ENCODE data around the gene RARA.

The RARA gene

DNA sequence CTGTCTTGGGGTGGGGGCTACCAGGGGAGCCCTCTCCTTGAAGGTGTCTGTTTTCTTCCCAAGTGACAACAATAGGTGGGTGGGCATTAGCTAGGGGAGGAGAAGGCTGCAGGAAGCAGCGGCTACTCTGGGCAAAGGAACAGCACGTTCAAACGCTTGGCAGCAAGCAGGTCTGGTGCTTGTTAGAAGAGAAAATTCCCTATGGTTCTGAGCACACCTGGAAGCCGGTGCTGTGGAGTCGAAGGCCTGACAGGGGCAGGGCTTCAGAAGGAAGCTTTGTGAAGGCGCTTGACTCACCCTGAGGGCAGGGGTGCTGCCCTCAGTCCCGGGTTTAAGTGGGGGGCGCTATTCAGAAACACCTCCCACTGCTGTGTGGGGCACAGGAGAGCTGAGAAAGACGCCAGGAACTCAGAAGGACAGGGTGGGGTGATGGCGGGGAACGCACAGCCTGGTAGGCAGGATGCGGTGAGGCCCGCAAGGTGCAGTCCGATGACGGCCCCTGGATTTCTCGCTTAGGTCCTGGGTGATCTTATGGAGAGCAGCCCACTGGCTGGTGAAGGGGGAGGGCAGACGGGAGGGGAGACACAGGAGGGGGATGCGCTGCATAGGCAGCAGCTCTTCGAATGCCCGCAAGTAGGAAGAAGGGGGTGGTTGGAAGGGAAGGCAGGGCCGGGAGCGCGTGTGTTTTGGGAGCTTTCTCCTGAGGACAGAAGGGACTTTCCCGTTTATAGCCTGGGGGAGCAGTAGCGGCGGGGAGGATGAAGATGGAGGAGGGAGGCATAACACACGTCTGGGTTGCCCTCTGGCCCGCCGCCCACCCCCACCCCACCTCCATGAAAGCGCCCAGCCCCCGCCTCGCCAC, 52.3 kb downstream of the RARA start:
- TF ChIP-seq, protein P1, sequence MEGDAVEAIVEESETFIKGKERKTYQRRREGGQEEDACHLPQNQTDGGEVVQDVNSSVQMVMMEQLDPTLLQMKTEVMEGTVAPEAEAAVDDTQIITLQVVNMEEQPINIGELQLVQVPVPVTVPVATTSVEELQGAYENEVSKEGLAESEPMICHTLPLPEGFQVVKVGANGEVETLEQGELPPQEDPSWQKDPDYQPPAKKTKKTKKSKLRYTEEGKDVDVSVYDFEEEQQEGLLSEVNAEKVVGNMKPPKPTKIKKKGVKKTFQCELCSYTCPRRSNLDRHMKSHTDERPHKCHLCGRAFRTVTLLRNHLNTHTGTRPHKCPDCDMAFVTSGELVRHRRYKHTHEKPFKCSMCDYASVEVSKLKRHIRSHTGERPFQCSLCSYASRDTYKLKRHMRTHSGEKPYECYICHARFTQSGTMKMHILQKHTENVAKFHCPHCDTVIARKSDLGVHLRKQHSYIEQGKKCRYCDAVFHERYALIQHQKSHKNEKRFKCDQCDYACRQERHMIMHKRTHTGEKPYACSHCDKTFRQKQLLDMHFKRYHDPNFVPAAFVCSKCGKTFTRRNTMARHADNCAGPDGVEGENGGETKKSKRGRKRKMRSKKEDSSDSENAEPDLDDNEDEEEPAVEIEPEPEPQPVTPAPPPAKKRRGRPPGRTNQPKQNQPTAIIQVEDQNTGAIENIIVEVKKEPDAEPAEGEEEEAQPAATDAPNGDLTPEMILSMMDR (IDR thresholded peaks at IDR 0.05; ENCODE audit: insufficient read depth, low read depth, low read length, missing control alignments), result no peak
- H3K4me3 ChIP-seq (ENCODE audit: low read length), result no peak overlapping the region
- no peak for DNase-seq (ENCODE audit: low read depth)

DNA sequence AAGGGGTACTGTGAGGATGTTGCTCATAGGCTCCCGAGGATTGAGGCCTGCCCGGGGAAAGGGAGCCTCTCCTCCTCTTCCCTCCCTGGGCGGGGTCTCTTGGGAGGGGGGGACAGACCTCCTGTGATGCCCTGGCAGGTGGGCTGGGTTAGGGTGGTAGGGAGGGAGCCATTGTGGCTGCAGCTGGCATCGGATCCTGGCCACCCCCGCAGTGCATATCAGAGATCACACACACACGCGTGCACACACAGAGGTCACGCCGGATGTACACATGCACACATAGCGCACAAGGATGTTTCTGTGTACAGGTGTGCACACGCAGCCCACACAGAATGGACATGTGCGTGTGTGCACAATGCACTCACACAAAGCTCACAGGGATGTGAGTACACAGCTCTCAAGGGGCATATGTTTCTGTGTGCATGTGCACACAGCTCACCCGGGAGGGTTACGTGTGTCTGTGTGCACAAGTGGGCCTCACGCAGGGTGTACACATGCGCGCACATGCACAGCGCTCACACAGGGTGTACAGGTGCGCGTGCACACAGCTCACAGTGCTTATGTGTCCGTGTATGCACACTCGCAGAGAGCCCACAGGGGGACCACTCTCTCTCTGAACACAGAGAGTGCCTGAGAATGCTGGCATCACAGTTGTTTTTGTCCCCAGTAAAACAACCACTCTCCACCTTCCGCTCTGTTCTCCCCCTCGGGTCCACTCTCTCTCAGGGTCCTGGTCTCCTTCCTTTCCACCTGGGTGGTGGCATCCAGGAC, 53.1 kb downstream of the RARA start:
- peak overlapping the region; percentile 35 for H3K4me3 ChIP-seq (ENCODE audit: low read length)
- TF ChIP-seq, protein P1 (IDR thresholded peaks at IDR 0.05; ENCODE audit: insufficient read depth, low read depth, low read length, missing control alignments), result no peak
- no peak for DNase-seq (ENCODE audit: low read depth)

DNA sequence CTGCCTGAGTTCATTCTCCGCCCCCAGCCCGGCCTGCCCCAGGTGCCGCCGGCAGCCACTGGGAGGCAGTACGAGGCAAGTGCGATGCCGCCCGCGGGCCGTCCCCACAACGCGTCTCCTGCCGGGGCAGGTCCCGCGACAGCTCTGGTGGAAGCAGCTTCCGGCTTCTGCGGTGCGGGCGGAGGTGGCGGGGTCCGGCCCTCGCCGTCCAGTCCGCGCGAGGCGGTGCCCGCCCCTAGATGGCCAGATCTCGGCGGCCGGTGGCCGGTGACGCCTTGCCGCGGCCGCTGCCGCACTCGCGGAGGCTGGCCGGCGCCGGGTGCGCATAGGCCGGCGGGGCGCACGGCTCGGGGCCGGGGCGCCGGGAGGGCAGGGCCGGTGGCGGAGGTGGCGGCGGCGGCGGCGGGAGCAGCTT, 53.7 kb downstream of the RARA start:
- TF ChIP-seq, protein P1 (IDR thresholded peaks at IDR 0.05; ENCODE audit: insufficient read depth, low read depth, low read length, missing control alignments), result peak; percentile 61
- peak overlapping the region; percentile 45 for H3K4me3 ChIP-seq (ENCODE audit: low read length)
- DNase-seq (ENCODE audit: low read depth), result peak; percentile 83

DNA sequence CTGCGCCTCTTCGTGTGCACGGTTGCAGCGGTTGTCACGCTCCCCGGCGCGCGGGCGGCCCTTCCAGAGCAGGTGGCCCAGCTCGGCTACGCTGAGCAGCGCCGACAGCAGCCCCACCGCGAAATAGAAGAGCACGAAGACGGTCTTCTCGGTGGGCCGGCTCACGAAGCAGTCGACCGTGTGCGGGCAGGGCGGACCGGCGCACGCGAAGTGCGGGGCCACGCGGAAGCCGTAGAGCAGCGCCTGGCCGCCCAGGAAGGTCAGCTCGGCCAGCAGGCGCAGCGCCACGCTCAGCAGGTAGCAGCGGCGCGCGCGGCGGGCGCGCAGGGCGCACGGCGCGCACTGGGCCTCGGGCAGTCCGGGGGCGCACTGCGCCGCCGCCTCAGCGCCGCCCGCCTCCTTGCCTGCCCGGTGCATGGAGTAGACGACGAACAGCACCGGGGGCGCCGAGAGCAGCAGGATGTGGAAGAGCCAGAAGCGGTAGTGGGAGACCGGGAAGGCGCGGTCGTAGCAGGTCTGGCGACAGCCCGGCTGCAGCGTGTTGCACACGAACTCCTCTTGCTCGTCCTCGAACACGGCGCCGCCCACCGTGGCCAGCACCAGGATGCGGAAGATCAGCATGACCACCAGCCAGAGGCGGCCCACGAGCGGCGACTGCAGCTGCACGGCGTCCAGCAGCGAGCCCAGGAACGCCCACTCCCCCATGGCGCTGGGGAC, 54.3 kb downstream of the RARA start:
- H3K4me3 ChIP-seq (ENCODE audit: low read length), result peak overlapping the region; percentile 45
- TF ChIP-seq, protein P1 (IDR thresholded peaks at IDR 0.05; ENCODE audit: insufficient read depth, low read depth, low read length, missing control alignments), result no peak
- DNase-seq (ENCODE audit: low read depth), result peak; percentile 51

DNA sequence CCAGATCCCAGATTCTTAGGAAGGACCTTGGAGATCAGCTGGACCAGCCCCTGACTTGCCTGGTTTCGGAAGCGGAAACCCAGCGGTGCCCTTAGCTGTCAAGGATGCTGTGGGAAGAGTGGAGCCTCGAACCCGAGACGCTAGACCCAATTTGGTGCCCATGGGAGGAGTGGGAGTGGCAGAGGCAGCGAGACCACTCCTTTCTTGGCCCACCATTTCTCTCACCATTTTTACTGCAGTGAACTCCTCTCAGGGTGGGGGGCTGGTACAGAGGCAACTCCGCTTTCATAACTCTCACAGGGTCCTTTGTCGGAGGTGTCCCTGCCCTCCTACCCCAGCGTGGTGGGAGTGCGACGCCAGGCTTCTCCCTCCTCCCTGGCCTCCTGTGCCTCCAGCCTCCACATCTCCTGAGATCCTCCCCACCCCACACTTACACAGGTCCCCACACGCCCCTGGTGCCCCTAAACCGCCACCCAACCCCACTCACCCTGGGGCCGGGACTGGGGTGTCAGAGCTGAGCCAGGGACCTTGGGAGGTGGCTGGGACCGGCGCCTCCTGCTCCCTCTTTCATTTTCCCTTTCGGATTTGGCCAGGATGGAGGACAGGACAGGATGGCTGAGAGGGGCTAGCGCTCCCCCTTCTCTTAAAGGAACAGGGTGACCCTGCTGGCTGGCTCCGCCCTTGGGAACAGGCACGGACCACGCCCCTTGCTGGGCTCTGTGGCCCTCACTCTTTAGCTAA, 55.3 kb downstream of the RARA start, which contains the start of gene GJD3:
Gene GJD3 (minus strand): TSS at position 617 of the 741 bp plus-strand sequence. CDS start 922 bp downstream, outside the sequence.
- no peak for DNase-seq (ENCODE audit: low read depth)
- TF ChIP-seq, protein P1 (IDR thresholded peaks at IDR 0.05; ENCODE audit: insufficient read depth, low read depth, low read length, missing control alignments), result no peak
- H3K4me3 ChIP-seq (ENCODE audit: low read length), result peak within 1 kb of the TSS; percentile 40

DNA sequence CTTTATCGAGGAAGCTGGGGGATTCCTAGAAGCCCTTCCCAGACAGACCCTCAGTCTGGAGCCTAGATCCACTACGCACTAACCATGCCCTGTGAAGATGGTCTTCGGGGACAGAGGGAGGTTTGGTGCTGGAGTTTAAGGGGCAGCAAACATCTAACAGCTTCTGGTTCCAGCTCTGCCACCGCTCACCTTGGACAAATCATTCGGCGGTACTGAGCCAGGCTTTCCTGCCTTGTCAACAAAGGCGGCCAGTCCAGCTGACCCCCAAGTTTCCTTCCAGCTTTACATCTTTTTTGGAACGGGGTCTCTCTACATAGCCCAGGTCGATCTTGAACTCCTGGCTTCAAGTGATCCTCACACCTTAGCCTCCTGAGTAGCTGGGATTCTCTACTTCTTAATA, 55.9 kb downstream of the RARA start:
- TF ChIP-seq, protein P1 (IDR thresholded peaks at IDR 0.05; ENCODE audit: insufficient read depth, low read depth, low read length, missing control alignments), result no peak
- no peak for DNase-seq (ENCODE audit: low read depth)
- H3K4me3 ChIP-seq (ENCODE audit: low read length), result no peak overlapping the region

All from epithelial cell of esophagus (primary cell).